ENCODE results near the gene AP3S1. TPM values are rescaled to one million over a fixed set of nuclear protein-coding genes. Genes with fewer than 3 reads are reported as not detected.

Gene AP3S1
- total RNA-seq, 4 donors from 2014 or later: 34.9 to 115 (median 70.3) TPM

DNA sequence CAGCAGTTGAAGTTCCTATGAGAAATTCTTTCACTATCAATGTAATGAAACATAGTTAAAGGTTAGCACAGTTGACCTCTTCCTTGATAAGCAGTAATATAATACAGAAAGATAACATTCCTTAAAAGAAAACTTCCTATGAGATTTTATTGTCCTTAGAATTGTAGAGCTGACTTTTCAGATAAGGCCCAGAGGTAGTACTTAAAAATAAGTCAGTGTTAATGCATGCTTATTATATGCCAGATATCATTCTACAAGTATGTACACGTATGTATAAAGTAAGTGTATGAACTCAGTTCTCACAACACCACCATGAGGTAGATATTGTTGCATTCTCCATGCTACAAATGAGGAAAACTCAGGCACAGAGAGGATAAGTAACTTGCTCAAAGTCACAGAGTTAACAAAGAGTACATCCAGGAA, 15.3 kb downstream of the AP3S1 start:
- Histone ChIP-seq H3K9me3 (no peaks in the 10 kb centered on the region), H3K36me3 (no peaks in the 10 kb centered on the region), H3K4me3 (no peak overlapping the region), H3K27me3 (no peaks in the 10 kb centered on the region), H3K4me1 (peaks cover 30% of the 10 kb centered on the region), H3K27ac (no peak overlapping the region)
- TF ChIP-seq EP300 (IDR thresholded peaks at IDR 0.05) (no peak), POLR2A (IDR thresholded peaks at IDR 0.05) (no peak), POLR2AphosphoS5 (IDR thresholded peaks at IDR 0.05) (no peak)
- TF ChIP-seq, protein P1, sequence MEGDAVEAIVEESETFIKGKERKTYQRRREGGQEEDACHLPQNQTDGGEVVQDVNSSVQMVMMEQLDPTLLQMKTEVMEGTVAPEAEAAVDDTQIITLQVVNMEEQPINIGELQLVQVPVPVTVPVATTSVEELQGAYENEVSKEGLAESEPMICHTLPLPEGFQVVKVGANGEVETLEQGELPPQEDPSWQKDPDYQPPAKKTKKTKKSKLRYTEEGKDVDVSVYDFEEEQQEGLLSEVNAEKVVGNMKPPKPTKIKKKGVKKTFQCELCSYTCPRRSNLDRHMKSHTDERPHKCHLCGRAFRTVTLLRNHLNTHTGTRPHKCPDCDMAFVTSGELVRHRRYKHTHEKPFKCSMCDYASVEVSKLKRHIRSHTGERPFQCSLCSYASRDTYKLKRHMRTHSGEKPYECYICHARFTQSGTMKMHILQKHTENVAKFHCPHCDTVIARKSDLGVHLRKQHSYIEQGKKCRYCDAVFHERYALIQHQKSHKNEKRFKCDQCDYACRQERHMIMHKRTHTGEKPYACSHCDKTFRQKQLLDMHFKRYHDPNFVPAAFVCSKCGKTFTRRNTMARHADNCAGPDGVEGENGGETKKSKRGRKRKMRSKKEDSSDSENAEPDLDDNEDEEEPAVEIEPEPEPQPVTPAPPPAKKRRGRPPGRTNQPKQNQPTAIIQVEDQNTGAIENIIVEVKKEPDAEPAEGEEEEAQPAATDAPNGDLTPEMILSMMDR (IDR thresholded peaks at IDR 0.05): no peak
- WGBS: 48% methylated on average over 1 of the region's 1 CpG
- no peak for DNase-seq (ENCODE audit: low spot score in 2 of 2)

DNA sequence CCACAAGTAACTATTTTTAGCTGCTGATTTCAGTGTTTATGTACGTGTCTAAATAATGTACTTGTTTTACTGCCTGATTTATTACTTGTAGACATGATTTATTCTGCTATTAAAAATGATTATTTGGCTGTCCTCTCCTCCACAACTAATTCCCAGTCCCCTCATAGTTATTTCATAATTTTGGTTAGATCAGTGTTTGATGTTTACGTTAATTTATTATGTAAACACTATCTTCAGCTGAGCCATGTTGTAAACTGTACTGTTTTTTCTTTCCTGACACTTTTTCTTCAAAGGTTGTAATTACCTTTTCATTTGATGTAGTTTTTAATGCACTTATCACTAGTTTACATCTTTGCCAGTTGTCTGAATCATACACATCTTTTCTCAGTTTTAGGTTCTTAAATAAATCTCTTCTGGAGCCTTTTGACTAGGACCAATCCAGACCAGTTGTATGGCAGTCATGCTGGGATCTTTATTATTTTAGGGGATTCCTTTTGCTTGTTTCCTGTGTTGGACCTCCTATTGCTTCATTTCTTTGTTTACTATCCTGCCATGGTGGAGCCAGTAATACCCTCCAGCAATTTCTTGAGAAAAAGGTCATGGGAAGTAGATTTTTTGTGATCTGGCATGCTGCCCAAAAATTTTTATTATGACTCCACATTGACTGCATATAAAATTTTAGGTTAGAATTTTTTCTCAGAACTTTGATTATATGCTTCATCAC, 16.1 kb downstream of the AP3S1 start:
- H3K36me3 ChIP-seq: no peaks in the 10 kb centered on the region
- no peak for TF ChIP-seq EP300 (IDR thresholded peaks at IDR 0.05)
- TF ChIP-seq, protein P1 (IDR thresholded peaks at IDR 0.05): no peak
- no peak for TF ChIP-seq POLR2A (IDR thresholded peaks at IDR 0.05)
- no peak for TF ChIP-seq POLR2AphosphoS5 (IDR thresholded peaks at IDR 0.05)
- no peak overlapping the region for H3K27ac ChIP-seq
- H3K9me3 ChIP-seq: no peaks in the 10 kb centered on the region
- no peaks in the 10 kb centered on the region for H3K27me3 ChIP-seq
- 30% methylated on average over 2 of the region's 2 CpGs for WGBS
- DNase-seq (ENCODE audit: low spot score in 2 of 2): no peak
- H3K4me3 ChIP-seq: no peak overlapping the region
- peaks cover 30% of the 10 kb centered on the region for H3K4me1 ChIP-seq

DNA sequence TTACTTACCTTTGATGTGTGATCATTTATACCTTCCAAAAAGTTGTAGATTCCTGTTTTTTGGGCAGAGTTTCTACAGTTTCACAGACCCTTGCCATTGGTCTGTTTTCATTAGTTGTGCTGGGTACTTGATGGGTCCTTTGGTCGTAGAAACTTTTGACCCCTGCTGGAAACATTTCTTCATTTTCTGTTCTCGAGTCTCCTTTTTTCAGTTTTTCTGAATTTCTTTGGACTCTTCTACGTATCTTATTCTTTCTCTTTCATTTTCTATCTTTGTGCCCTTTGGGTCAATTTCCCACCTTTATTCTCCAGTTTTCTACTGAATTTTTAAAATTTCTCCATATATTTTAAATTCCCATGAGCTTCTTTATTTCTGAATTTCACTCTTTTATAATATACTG, 16.7 kb downstream of the AP3S1 start:
- 87% methylated on average over 3 of the region's 3 CpGs for WGBS
- DNase-seq (ENCODE audit: low spot score in 2 of 2): no peak

DNA sequence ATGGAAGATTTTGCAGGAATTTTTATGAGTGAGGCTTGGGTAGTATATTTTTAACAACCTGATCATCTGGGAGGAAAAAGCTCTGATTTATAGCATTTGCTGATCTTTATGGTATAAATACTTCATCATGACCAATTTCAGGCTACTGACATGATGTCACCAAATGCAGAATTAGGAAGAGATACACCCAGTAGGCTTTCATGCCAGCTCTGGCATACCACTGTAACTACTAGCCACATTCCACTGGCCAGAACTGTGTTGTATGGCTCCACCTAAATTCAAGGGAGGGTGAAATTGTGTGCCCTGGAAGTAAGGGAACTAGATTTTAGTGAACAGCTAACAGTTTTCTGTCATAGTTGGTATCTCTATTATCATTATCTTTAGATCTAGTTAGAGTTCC, 17.6 kb downstream of the AP3S1 start:
- peaks cover 6% of the 10 kb centered on the region for H3K9me3 ChIP-seq
- DNase-seq (ENCODE audit: low spot score in 2 of 2): no peak
- peaks cover 30% of the 10 kb centered on the region for H3K4me1 ChIP-seq
- no peaks in the 10 kb centered on the region for H3K27me3 ChIP-seq
- no peak overlapping the region for H3K27ac ChIP-seq
- H3K36me3 ChIP-seq: no peaks in the 10 kb centered on the region
- no peak overlapping the region for H3K4me3 ChIP-seq
- TF ChIP-seq EP300 (IDR thresholded peaks at IDR 0.05) (no peak), POLR2AphosphoS5 (IDR thresholded peaks at IDR 0.05) (no peak), POLR2A (IDR thresholded peaks at IDR 0.05) (no peak)
- TF ChIP-seq, protein P1 (IDR thresholded peaks at IDR 0.05): no peak

More for the DNA sequence above, 16.7 kb downstream of the AP3S1 start:
- Histone ChIP-seq H3K9me3 (peaks cover 4% of the 10 kb centered on the region), H3K36me3 (no peaks in the 10 kb centered on the region), H3K4me1 (peaks cover 30% of the 10 kb centered on the region), H3K4me3 (no peak overlapping the region), H3K27me3 (no peaks in the 10 kb centered on the region), H3K27ac (no peak overlapping the region)
- no peak for TF ChIP-seq POLR2A (IDR thresholded peaks at IDR 0.05)
- TF ChIP-seq POLR2AphosphoS5 (IDR thresholded peaks at IDR 0.05): no peak
- TF ChIP-seq EP300 (IDR thresholded peaks at IDR 0.05): no peak
- TF ChIP-seq, protein P1 (IDR thresholded peaks at IDR 0.05): no peak

DNA sequence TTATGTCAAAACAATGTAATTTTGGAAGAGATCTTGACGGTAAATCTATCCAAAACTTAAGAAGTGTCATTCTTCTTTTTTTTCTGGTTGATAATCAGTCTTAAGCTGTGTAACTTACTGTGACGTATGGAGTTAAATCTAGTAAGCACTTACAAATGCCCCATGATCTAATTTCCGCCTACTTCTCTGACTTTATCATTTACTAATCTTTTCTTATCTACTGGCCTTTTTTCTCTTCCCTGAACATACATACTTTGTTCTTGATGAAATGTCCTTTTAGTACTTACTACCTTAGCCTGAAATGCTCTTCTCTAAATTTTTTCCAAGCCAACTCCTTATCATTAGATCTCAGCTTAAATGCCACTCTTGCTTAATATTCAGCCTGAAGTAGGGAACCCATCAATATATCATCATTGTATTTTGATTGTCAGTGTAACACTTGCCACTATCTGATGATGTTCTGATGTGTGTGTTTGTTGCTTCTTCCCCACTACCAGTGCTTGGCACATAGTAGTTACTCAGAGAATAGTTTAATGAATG, 27.6 kb downstream of the AP3S1 start:
- Histone ChIP-seq H3K4me1 (no peaks in the 10 kb centered on the region), H3K36me3 (peaks cover 19% of the 10 kb centered on the region), H3K9me3 (no peaks in the 10 kb centered on the region), H3K4me3 (no peak overlapping the region), H3K27me3 (no peaks in the 10 kb centered on the region), H3K27ac (no peak overlapping the region)
- TF ChIP-seq POLR2A (IDR thresholded peaks at IDR 0.05) (no peak), POLR2AphosphoS5 (IDR thresholded peaks at IDR 0.05) (no peak), EP300 (IDR thresholded peaks at IDR 0.05) (no peak)
- TF ChIP-seq, protein P1 (IDR thresholded peaks at IDR 0.05): no peak
- no peak for DNase-seq (ENCODE audit: low spot score in 2 of 2)
- 87% methylated on average over 3 of the region's 3 CpGs for WGBS
